ENCODE data around the gene SAMD8.

The SAMD8 gene

GRCh38 chr10:75068523-75068922 is 42.9 kb upstream of the SAMD8 start:
- no peak overlapping the region for H4K91ac ChIP-seq (ENCODE audit: low read length)
- no peak for DNase-seq
- H3K23ac ChIP-seq (ENCODE audit: low read length in 2 of 2), result no peak overlapping the region
- no peaks in the 10 kb centered on the region for H3K36me3 ChIP-seq (ENCODE audit: control insufficient read depth in 1 of 2, insufficient read depth in 2 of 2, low read depth in 1 of 2, low read length in 2 of 2)
- H2BK120ac ChIP-seq (ENCODE audit: low read depth, low read length), result no peak overlapping the region
- no peak overlapping the region for H2BK12ac ChIP-seq (ENCODE audit: low read length in 2 of 2)
- no peak overlapping the region for H3K4me3 ChIP-seq (ENCODE audit: insufficient read depth in 1 of 2, low read depth in 1 of 2, low read length in 2 of 2)
- no peaks in the 10 kb centered on the region for H3K79me1 ChIP-seq (replicated peaks; ENCODE audit: low read length, poor library complexity, severe bottlenecking)
- H3K27ac ChIP-seq (ENCODE audit: low read length, poor library complexity, severe bottlenecking), result no peak overlapping the region
- no peak overlapping the region for H3K4ac ChIP-seq (ENCODE audit: low read depth in 1 of 2, low read length in 2 of 2)
- no peak overlapping the region for H3K4me2 ChIP-seq (ENCODE audit: low read length, poor library complexity, severe bottlenecking)
- no peak overlapping the region for H3K14ac ChIP-seq (ENCODE audit: low read length in 2 of 2)
- H2AK5ac ChIP-seq (ENCODE audit: low read length, severe bottlenecking), result no peak overlapping the region
- no peaks in the 10 kb centered on the region for H3K9me3 ChIP-seq (ENCODE audit: control insufficient read depth, low read length)
- H2BK5ac ChIP-seq (ENCODE audit: low read depth, low read length, poor library complexity, severe bottlenecking), result no peak overlapping the region
- peak overlapping the region; percentile 47 for H4K8ac ChIP-seq (ENCODE audit: low read length)
- no peaks in the 10 kb centered on the region for H3K27me3 ChIP-seq (ENCODE audit: control insufficient read depth in 1 of 2, insufficient read depth in 1 of 2, low read length in 2 of 2)
- 91% methylated on average over 2 of the region's 6 CpGs for WGBS
- no peak overlapping the region for H3K9ac ChIP-seq (ENCODE audit: low read length)
- no peak overlapping the region for H2BK15ac ChIP-seq (ENCODE audit: low read depth, poor library complexity, severe bottlenecking)
- no peak overlapping the region for H3K18ac ChIP-seq (ENCODE audit: low read depth in 1 of 2, low read length in 2 of 2)
- H2AFZ ChIP-seq (ENCODE audit: low read depth, low read length), result no peak overlapping the region
- H3K4me1 ChIP-seq (ENCODE audit: control insufficient read depth, insufficient read depth, low read depth, low read length), result peaks cover 3% of the 10 kb centered on the region

GRCh38 chr10:75070476-75070875 is 41.0 kb upstream of the SAMD8 start:
- Histone ChIP-seq H4K8ac (ENCODE audit: low read length) (no peak overlapping the region), H3K4me2 (ENCODE audit: low read length, poor library complexity, severe bottlenecking) (no peak overlapping the region), H3K9ac (ENCODE audit: low read length) (no peak overlapping the region), H3K18ac (ENCODE audit: low read depth in 1 of 2, low read length in 2 of 2) (no peak overlapping the region), H2AK5ac (ENCODE audit: low read length, severe bottlenecking) (no peak overlapping the region), H3K36me3 (ENCODE audit: control insufficient read depth in 1 of 2, insufficient read depth in 2 of 2, low read depth in 1 of 2, low read length in 2 of 2) (no peaks in the 10 kb centered on the region), H3K4me1 (ENCODE audit: control insufficient read depth, insufficient read depth, low read depth, low read length) (peaks cover 3% of the 10 kb centered on the region), H2BK12ac (ENCODE audit: low read length in 2 of 2) (no peak overlapping the region), H3K4ac (ENCODE audit: low read depth in 1 of 2, low read length in 2 of 2) (no peak overlapping the region), H2BK5ac (ENCODE audit: low read depth, low read length, poor library complexity, severe bottlenecking) (no peak overlapping the region), H3K27me3 (ENCODE audit: control insufficient read depth in 1 of 2, insufficient read depth in 1 of 2, low read length in 2 of 2) (no peaks in the 10 kb centered on the region), H3K14ac (ENCODE audit: low read length in 2 of 2) (peak overlapping the region in 1 of 2 experiments; percentile 2), H3K9me3 (ENCODE audit: control insufficient read depth, low read length) (no peaks in the 10 kb centered on the region), H4K91ac (ENCODE audit: low read length) (no peak overlapping the region), H3K27ac (ENCODE audit: low read length, poor library complexity, severe bottlenecking) (no peak overlapping the region), H2BK120ac (ENCODE audit: low read depth, low read length) (no peak overlapping the region), H2AFZ (ENCODE audit: low read depth, low read length) (no peak overlapping the region), H2BK15ac (ENCODE audit: low read depth, poor library complexity, severe bottlenecking) (no peak overlapping the region), H3K4me3 (ENCODE audit: insufficient read depth in 1 of 2, low read depth in 1 of 2, low read length in 2 of 2) (no peak overlapping the region), H3K79me1 (replicated peaks; ENCODE audit: low read length, poor library complexity, severe bottlenecking) (no peaks in the 10 kb centered on the region), H3K23ac (ENCODE audit: low read length in 2 of 2) (no peak overlapping the region)
- WGBS, result 93% methylated on average over 11 of the region's 11 CpGs
- no peak for DNase-seq

GRCh38 chr10:75070961-75071428 is 40.5 kb upstream of the SAMD8 start:
- no peak overlapping the region for H3K27ac ChIP-seq (ENCODE audit: low read length, poor library complexity, severe bottlenecking)
- peak overlapping the region; percentile 19 for H4K8ac ChIP-seq (ENCODE audit: low read length)
- WGBS, result 80% methylated on average over 7 of the region's 7 CpGs
- H3K9ac ChIP-seq (ENCODE audit: low read length), result no peak overlapping the region
- no peak overlapping the region for H3K23ac ChIP-seq (ENCODE audit: low read length in 2 of 2)
- no peak overlapping the region for H3K4me3 ChIP-seq (ENCODE audit: insufficient read depth in 1 of 2, low read depth in 1 of 2, low read length in 2 of 2)
- no peak overlapping the region for H3K4me2 ChIP-seq (ENCODE audit: low read length, poor library complexity, severe bottlenecking)
- DNase-seq, result peak; percentile 18
- H2BK5ac ChIP-seq (ENCODE audit: low read depth, low read length, poor library complexity, severe bottlenecking), result no peak overlapping the region
- peaks cover 3% of the 10 kb centered on the region for H3K4me1 ChIP-seq (ENCODE audit: control insufficient read depth, insufficient read depth, low read depth, low read length)
- H2AFZ ChIP-seq (ENCODE audit: low read depth, low read length), result no peak overlapping the region
- H2BK120ac ChIP-seq (ENCODE audit: low read depth, low read length), result no peak overlapping the region
- no peak overlapping the region for H4K91ac ChIP-seq (ENCODE audit: low read length)
- no peak overlapping the region for H3K18ac ChIP-seq (ENCODE audit: low read depth in 1 of 2, low read length in 2 of 2)
- no peak overlapping the region for H3K4ac ChIP-seq (ENCODE audit: low read depth in 1 of 2, low read length in 2 of 2)
- no peak overlapping the region for H3K14ac ChIP-seq (ENCODE audit: low read length in 2 of 2)
- no peaks in the 10 kb centered on the region for H3K9me3 ChIP-seq (ENCODE audit: control insufficient read depth, low read length)
- no peaks in the 10 kb centered on the region for H3K36me3 ChIP-seq (ENCODE audit: control insufficient read depth in 1 of 2, insufficient read depth in 2 of 2, low read depth in 1 of 2, low read length in 2 of 2)
- peaks cover 0 to 3% of the 10 kb centered on the region in 2 experiments for H3K27me3 ChIP-seq (ENCODE audit: control insufficient read depth in 1 of 2, insufficient read depth in 1 of 2, low read length in 2 of 2)
- no peak overlapping the region for H2AK5ac ChIP-seq (ENCODE audit: low read length, severe bottlenecking)
- H2BK15ac ChIP-seq (ENCODE audit: low read depth, poor library complexity, severe bottlenecking), result no peak overlapping the region
- no peaks in the 10 kb centered on the region for H3K79me1 ChIP-seq (replicated peaks; ENCODE audit: low read length, poor library complexity, severe bottlenecking)
- no peak overlapping the region for H2BK12ac ChIP-seq (ENCODE audit: low read length in 2 of 2)

GRCh38 chr10:75071756-75072155 is 39.7 kb upstream of the SAMD8 start:
- Histone ChIP-seq H3K79me1 (replicated peaks; ENCODE audit: low read length, poor library complexity, severe bottlenecking) (no peaks in the 10 kb centered on the region), H2BK5ac (ENCODE audit: low read depth, low read length, poor library complexity, severe bottlenecking) (no peak overlapping the region), H2BK15ac (ENCODE audit: low read depth, poor library complexity, severe bottlenecking) (no peak overlapping the region), H2AK5ac (ENCODE audit: low read length, severe bottlenecking) (no peak overlapping the region), H3K27ac (ENCODE audit: low read length, poor library complexity, severe bottlenecking) (no peak overlapping the region), H3K18ac (ENCODE audit: low read depth in 1 of 2, low read length in 2 of 2) (no peak overlapping the region), H3K14ac (ENCODE audit: low read length in 2 of 2) (no peak overlapping the region), H3K36me3 (ENCODE audit: control insufficient read depth in 1 of 2, insufficient read depth in 2 of 2, low read depth in 1 of 2, low read length in 2 of 2) (no peaks in the 10 kb centered on the region), H3K27me3 (ENCODE audit: control insufficient read depth in 1 of 2, insufficient read depth in 1 of 2, low read length in 2 of 2) (peaks cover 0 to 5% of the 10 kb centered on the region in 2 experiments), H4K91ac (ENCODE audit: low read length) (no peak overlapping the region), H2AFZ (ENCODE audit: low read depth, low read length) (no peak overlapping the region), H3K23ac (ENCODE audit: low read length in 2 of 2) (no peak overlapping the region), H3K4me3 (ENCODE audit: insufficient read depth in 1 of 2, low read depth in 1 of 2, low read length in 2 of 2) (no peak overlapping the region), H2BK120ac (ENCODE audit: low read depth, low read length) (no peak overlapping the region), H3K4ac (ENCODE audit: low read depth in 1 of 2, low read length in 2 of 2) (no peak overlapping the region), H4K8ac (ENCODE audit: low read length) (no peak overlapping the region), H3K9ac (ENCODE audit: low read length) (no peak overlapping the region), H2BK12ac (ENCODE audit: low read length in 2 of 2) (no peak overlapping the region), H3K9me3 (ENCODE audit: control insufficient read depth, low read length) (no peaks in the 10 kb centered on the region), H3K4me2 (ENCODE audit: low read length, poor library complexity, severe bottlenecking) (no peak overlapping the region), H3K4me1 (ENCODE audit: control insufficient read depth, insufficient read depth, low read depth, low read length) (peaks cover 3% of the 10 kb centered on the region)
- DNase-seq, result no peak
- WGBS, result 97% methylated on average over 14 of the region's 14 CpGs

Measured in mesenchymal stem cell (in vitro differentiated cells and primary cell).